ENCODE results near the gene MAP3K19.

MAP3K19 gene

GRCh38 chr2:135011633-135012032 lies 35.6 kb downstream of the MAP3K19 start:
- Histone ChIP-seq H3K27me3 (ENCODE audit: control insufficient read depth in 1 of 2, insufficient read depth in 2 of 2, low read length in 2 of 2) (no peaks in the 10 kb centered on the region), H3K36me3 (ENCODE audit: insufficient read depth, low read length) (no peaks in the 10 kb centered on the region), H3K9me3 (ENCODE audit: low read length) (no peaks in the 10 kb centered on the region), H3K4me3 (ENCODE audit: low read depth in 1 of 2, low read length in 2 of 2) (no peak overlapping the region), H3K9ac (ENCODE audit: low read length) (no peak overlapping the region), H3K4me1 (ENCODE audit: insufficient read depth, low read length) (no peaks in the 10 kb centered on the region), H3K27ac (ENCODE audit: low read depth, low read length) (no peak overlapping the region)

GRCh38 chr2:135010200-135010942 lies 36.9 kb downstream of the MAP3K19 start:
- Histone ChIP-seq H3K9me3 (ENCODE audit: low read length) (no peaks in the 10 kb centered on the region), H3K4me3 (ENCODE audit: low read depth in 1 of 2, low read length in 2 of 2) (no peak overlapping the region), H3K27me3 (ENCODE audit: control insufficient read depth in 1 of 2, insufficient read depth in 2 of 2, low read length in 2 of 2) (no peaks in the 10 kb centered on the region), H3K27ac (ENCODE audit: low read depth, low read length) (no peak overlapping the region), H3K9ac (ENCODE audit: low read length) (no peak overlapping the region), H3K36me3 (ENCODE audit: insufficient read depth, low read length) (no peaks in the 10 kb centered on the region), H3K4me1 (ENCODE audit: insufficient read depth, low read length) (no peaks in the 10 kb centered on the region)

DNA sequence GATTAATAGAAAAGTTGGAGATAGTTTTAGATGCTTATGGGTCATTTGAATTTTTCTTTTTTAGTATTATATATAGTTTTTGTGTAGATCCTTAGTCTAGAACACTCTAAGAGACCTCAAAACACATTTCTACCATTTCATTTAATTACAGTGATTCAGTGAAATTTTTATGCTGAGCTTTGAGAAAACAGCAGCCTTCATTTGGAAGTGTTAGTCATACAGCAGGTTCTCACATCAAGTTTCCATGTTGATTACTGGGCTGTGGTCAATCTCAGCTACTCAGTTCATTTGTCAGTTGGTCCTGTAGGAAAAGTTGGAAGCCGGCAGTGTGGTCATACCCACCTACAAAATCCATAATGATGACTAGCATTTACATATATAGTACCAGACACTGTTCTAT lies 37.9 kb downstream of the MAP3K19 start:
- Histone ChIP-seq H3K36me3 (ENCODE audit: insufficient read depth, low read length) (no peaks in the 10 kb centered on the region), H3K9ac (ENCODE audit: low read length) (no peak overlapping the region), H3K9me3 (ENCODE audit: low read length) (no peaks in the 10 kb centered on the region), H3K27me3 (ENCODE audit: control insufficient read depth in 1 of 2, insufficient read depth in 2 of 2, low read length in 2 of 2) (peaks cover 0 to 5% of the 10 kb centered on the region in 2 donors), H3K4me1 (ENCODE audit: insufficient read depth, low read length) (peaks cover 3% of the 10 kb centered on the region), H3K4me3 (ENCODE audit: low read depth in 1 of 2, low read length in 2 of 2) (no peak overlapping the region), H3K27ac (ENCODE audit: low read depth, low read length) (no peak overlapping the region)

DNA sequence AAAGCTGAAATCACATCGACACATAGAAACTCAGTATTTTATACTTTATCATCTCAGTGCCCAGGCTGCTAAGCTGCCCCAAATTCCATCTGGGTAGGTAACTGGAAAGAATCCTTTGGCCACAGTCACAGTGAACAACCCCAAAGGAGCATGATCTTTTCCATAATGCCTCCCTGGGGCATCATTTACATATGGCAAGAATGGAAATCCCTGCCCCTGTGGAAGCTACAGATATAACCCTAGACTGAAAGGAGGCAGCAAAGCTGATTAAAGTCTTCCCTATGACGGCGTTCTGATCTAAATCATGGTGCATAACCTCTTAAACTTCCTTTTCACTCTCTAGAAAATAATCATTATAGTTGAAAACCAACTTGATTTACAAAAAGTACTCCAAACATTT lies 41.5 kb downstream of the MAP3K19 start:
- peaks cover 0 to 5% of the 10 kb centered on the region in 2 donors for H3K27me3 ChIP-seq (ENCODE audit: control insufficient read depth in 1 of 2, insufficient read depth in 2 of 2, low read length in 2 of 2)
- H3K4me1 ChIP-seq (ENCODE audit: insufficient read depth, low read length), result peaks cover 3% of the 10 kb centered on the region
- H3K27ac ChIP-seq (ENCODE audit: low read depth, low read length), result no peak overlapping the region
- H3K9me3 ChIP-seq (ENCODE audit: low read length), result no peaks in the 10 kb centered on the region
- no peaks in the 10 kb centered on the region for H3K36me3 ChIP-seq (ENCODE audit: insufficient read depth, low read length)
- H3K4me3 ChIP-seq (ENCODE audit: low read depth in 1 of 2, low read length in 2 of 2), result no peak overlapping the region
- no peak overlapping the region for H3K9ac ChIP-seq (ENCODE audit: low read length)

- no peak overlapping the region for H3K9ac ChIP-seq (ENCODE audit: low read length)
- no peaks in the 10 kb centered on the region for H3K36me3 ChIP-seq (ENCODE audit: insufficient read depth, low read length)
- no peak overlapping the region for H3K27ac ChIP-seq (ENCODE audit: low read depth, low read length)
- H3K27me3 ChIP-seq (ENCODE audit: control insufficient read depth in 1 of 2, insufficient read depth in 2 of 2, low read length in 2 of 2), result peaks cover 0 to 5% of the 10 kb centered on the region in 2 donors
- no peaks in the 10 kb centered on the region for H3K9me3 ChIP-seq (ENCODE audit: low read length)
- peaks cover 3% of the 10 kb centered on the region for H3K4me1 ChIP-seq (ENCODE audit: insufficient read depth, low read length)
- H3K4me3 ChIP-seq (ENCODE audit: low read depth in 1 of 2, low read length in 2 of 2), result no peak overlapping the region
These were observed 43.1 kb downstream of the MAP3K19 start for GRCh38 chr2:135004005-135004746.

DNA sequence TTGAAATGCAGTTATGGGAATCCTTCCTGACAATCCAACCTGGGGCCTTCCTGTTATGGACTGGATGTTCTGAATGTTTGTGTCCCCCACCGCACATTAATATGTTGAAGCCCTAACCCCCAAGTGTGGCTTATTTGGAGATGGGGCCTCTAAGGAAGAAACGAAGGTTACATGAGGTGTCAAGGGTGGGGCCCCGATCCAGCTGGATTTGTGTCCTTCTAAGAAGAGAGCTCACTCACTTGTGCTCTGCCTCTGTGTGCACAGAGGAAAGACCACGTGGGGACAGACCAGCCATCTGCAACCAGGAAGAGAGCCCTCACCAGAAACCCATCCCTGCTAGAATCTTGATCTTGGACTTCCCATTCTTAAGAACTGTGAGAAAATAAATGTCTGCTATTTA lies 44.4 kb downstream of the MAP3K19 start:
- no peaks in the 10 kb centered on the region for H3K9me3 ChIP-seq (ENCODE audit: low read length)
- no peak overlapping the region for H3K27ac ChIP-seq (ENCODE audit: low read depth, low read length)
- H3K36me3 ChIP-seq (ENCODE audit: insufficient read depth, low read length), result no peaks in the 10 kb centered on the region
- no peak overlapping the region for H3K4me3 ChIP-seq (ENCODE audit: low read depth in 1 of 2, low read length in 2 of 2)
- peaks cover 0 to 5% of the 10 kb centered on the region in 2 donors for H3K27me3 ChIP-seq (ENCODE audit: control insufficient read depth in 1 of 2, insufficient read depth in 2 of 2, low read length in 2 of 2)
- H3K4me1 ChIP-seq (ENCODE audit: insufficient read depth, low read length), result peaks cover 3% of the 10 kb centered on the region
- H3K9ac ChIP-seq (ENCODE audit: low read length), result no peak overlapping the region

DNA sequence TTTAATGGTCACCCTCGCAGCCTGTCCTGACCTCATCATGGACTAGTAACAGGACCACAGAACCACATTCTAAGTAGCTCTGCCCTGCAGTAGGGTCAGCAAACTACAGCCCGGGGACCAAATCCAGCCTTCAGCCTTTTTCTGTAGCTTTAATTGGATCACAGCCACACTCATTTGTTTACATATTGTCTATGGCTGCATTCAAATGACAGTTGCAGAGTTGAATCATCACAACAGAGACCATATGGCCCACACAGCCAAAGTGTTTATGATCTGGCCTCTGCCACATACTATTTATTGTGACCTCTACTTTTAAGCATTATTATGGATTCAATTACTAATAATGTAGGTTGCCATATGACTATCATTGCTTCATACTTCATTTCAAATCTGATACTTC lies 47.7 kb downstream of the MAP3K19 start:
- Histone ChIP-seq H3K27me3 (ENCODE audit: control insufficient read depth in 1 of 2, insufficient read depth in 2 of 2, low read length in 2 of 2) (peaks cover 0 to under 1% of the 10 kb centered on the region in 2 donors), H3K9me3 (ENCODE audit: low read length) (no peaks in the 10 kb centered on the region), H3K36me3 (ENCODE audit: insufficient read depth, low read length) (no peaks in the 10 kb centered on the region), H3K9ac (ENCODE audit: low read length) (no peak overlapping the region), H3K4me3 (ENCODE audit: low read depth in 1 of 2, low read length in 2 of 2) (no peak overlapping the region), H3K4me1 (ENCODE audit: insufficient read depth, low read length) (peaks cover 2% of the 10 kb centered on the region), H3K27ac (ENCODE audit: low read depth, low read length) (no peak overlapping the region)

GRCh38 chr2:134988994-134989605 lies 58.1 kb downstream of the MAP3K19 start:
- H3K4me3 ChIP-seq (ENCODE audit: low read depth in 1 of 2, low read length in 2 of 2), result no peak overlapping the region
- no peaks in the 10 kb centered on the region for H3K36me3 ChIP-seq (ENCODE audit: insufficient read depth, low read length)
- H3K9ac ChIP-seq (ENCODE audit: low read length), result no peak overlapping the region
- H3K9me3 ChIP-seq (ENCODE audit: low read length), result no peaks in the 10 kb centered on the region
- H3K27ac ChIP-seq (ENCODE audit: low read depth, low read length), result no peak overlapping the region
- no peaks in the 10 kb centered on the region for H3K4me1 ChIP-seq (ENCODE audit: insufficient read depth, low read length)
- no peaks in the 10 kb centered on the region for H3K27me3 ChIP-seq (ENCODE audit: control insufficient read depth in 1 of 2, insufficient read depth in 2 of 2, low read length in 2 of 2)

GRCh38 chr2:134985061-134985460 lies 62.2 kb downstream of the MAP3K19 start:
- Histone ChIP-seq H3K36me3 (ENCODE audit: insufficient read depth, low read length) (no peaks in the 10 kb centered on the region), H3K4me1 (ENCODE audit: insufficient read depth, low read length) (no peaks in the 10 kb centered on the region), H3K4me3 (ENCODE audit: low read depth in 1 of 2, low read length in 2 of 2) (no peak overlapping the region), H3K27me3 (ENCODE audit: control insufficient read depth in 1 of 2, insufficient read depth in 2 of 2, low read length in 2 of 2) (no peaks in the 10 kb centered on the region), H3K27ac (ENCODE audit: low read depth, low read length) (no peak overlapping the region), H3K9ac (ENCODE audit: low read length) (no peak overlapping the region), H3K9me3 (ENCODE audit: low read length) (no peaks in the 10 kb centered on the region)

DNA sequence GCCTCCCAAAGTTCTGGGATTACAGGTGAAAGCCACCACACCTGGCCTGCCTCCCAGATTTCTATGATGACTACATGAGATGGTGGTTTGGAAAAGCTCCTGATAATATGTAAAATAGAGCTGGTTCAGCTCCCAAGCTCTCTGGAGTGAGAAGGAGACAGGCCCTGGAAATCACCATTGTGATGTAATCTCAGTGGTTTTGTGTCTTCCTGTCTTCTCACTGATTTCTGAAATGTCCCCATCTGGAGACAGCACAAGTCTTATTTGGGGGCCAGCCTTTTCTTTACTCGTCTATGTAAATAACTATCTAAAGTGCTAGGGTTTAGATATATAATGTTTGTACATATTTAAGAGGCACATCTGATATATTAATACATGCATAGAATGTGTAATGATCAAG lies 64.6 kb downstream of the MAP3K19 start:
- H3K9ac ChIP-seq (ENCODE audit: low read length), result no peak overlapping the region
- no peak overlapping the region for H3K27ac ChIP-seq (ENCODE audit: low read depth, low read length)
- H3K27me3 ChIP-seq (ENCODE audit: control insufficient read depth in 1 of 2, insufficient read depth in 2 of 2, low read length in 2 of 2), result no peaks in the 10 kb centered on the region
- H3K4me3 ChIP-seq (ENCODE audit: low read depth in 1 of 2, low read length in 2 of 2), result no peak overlapping the region
- no peaks in the 10 kb centered on the region for H3K9me3 ChIP-seq (ENCODE audit: low read length)
- H3K36me3 ChIP-seq (ENCODE audit: insufficient read depth, low read length), result no peaks in the 10 kb centered on the region
- H3K4me1 ChIP-seq (ENCODE audit: insufficient read depth, low read length), result no peaks in the 10 kb centered on the region

DNA sequence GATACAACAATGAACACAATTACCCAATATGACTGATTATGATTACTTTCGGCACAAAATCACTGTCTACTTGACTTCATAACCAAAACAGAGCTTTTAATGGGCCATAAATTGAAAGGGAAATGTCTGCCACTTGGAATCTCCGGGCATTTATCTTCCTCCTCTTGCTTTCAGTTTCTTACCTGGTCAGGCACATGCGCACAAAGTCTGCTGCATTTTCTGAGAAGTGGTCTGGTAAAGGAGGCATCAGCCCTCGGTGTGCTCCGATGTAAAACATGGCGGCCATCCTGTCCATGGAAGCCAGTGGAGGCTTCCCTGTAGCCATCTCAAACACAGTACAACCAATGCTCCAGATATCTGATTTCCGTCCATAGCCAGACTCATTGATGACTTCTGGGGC lies 66.6 kb downstream of the MAP3K19 start:
- H3K9ac ChIP-seq (ENCODE audit: low read length), result no peak overlapping the region
- no peaks in the 10 kb centered on the region for H3K36me3 ChIP-seq (ENCODE audit: insufficient read depth, low read length)
- no peaks in the 10 kb centered on the region for H3K27me3 ChIP-seq (ENCODE audit: control insufficient read depth in 1 of 2, insufficient read depth in 2 of 2, low read length in 2 of 2)

More for the DNA sequence above, 66.6 kb downstream of the MAP3K19 start:
- Histone ChIP-seq H3K9me3 (ENCODE audit: low read length) (no peaks in the 10 kb centered on the region), H3K27ac (ENCODE audit: low read depth, low read length) (no peak overlapping the region), H3K4me1 (ENCODE audit: insufficient read depth, low read length) (no peaks in the 10 kb centered on the region), H3K4me3 (ENCODE audit: low read depth in 1 of 2, low read length in 2 of 2) (no peak overlapping the region)

Data from muscle layer of colon (tissue), 2 donors.